ENCODE results near the gene NEUROG2.

Gene NEUROG2

GRCh38 chr4:112516471-112517066, 589 bp upstream of the NEUROG2 start:
- no peaks in the 10 kb centered on the region for H3K36me3 ChIP-seq (replicated peaks)
- H3K27ac ChIP-seq, result no peak overlapping the region
- H3K4me3 ChIP-seq (ENCODE audit: low read depth, low read length), result peak overlapping the region; percentile 10
- TF ChIP-seq CTCF (IDR thresholded peaks at IDR 0.05; ENCODE audit: low read depth, low read length, missing control alignments), result no peak
- H3K27me3 ChIP-seq (replicated peaks), result peaks cover 84% of the 10 kb centered on the region
- DNase-seq, result no peak
- in situ Hi-C loops (cut with HindIII; ENCODE audit: low pct_ligation_motif_present, low sequenced_read_pairs), result no loop called here

- Histone ChIP-seq H3K27me3 (replicated peaks) (peaks cover 84% of the 10 kb centered on the region), H3K27ac (no peak overlapping the region), H3K36me3 (replicated peaks) (no peaks in the 10 kb centered on the region), H3K4me3 (ENCODE audit: low read depth, low read length) (peak overlapping the region; percentile 51)
- DNase-seq, result peak; percentile 18
- in situ Hi-C loops (cut with HindIII; ENCODE audit: low pct_ligation_motif_present, low sequenced_read_pairs), result no loop called here
- no peak for TF ChIP-seq CTCF (IDR thresholded peaks at IDR 0.05; ENCODE audit: low read depth, low read length, missing control alignments)
These were observed 548 bp downstream of the NEUROG2 start for GRCh38 chr4:112515198-112516065.

- H3K27ac ChIP-seq, result no peak overlapping the region
- H3K36me3 ChIP-seq (replicated peaks), result no peaks in the 10 kb centered on the region
- in situ Hi-C loops (cut with HindIII; ENCODE audit: low pct_ligation_motif_present, low sequenced_read_pairs), result no loop called here
- DNase-seq, result no peak
- H3K27me3 ChIP-seq (replicated peaks), result peaks cover 82% of the 10 kb centered on the region
- TF ChIP-seq CTCF (IDR thresholded peaks at IDR 0.05; ENCODE audit: low read depth, low read length, missing control alignments), result no peak
- H3K4me3 ChIP-seq (ENCODE audit: low read depth, low read length), result peak overlapping the region; percentile 51
These were observed 1.3 kb downstream of the NEUROG2 start for GRCh38 chr4:112514647-112515197.

GRCh38 chr4:112513971-112514646, 1.9 kb downstream of the NEUROG2 start:
- Histone ChIP-seq H3K4me3 (ENCODE audit: low read depth, low read length) (no peak overlapping the region), H3K27me3 (replicated peaks) (peaks cover 85% of the 10 kb centered on the region), H3K27ac (no peak overlapping the region), H3K36me3 (replicated peaks) (no peaks in the 10 kb centered on the region)
- no peak for TF ChIP-seq CTCF (IDR thresholded peaks at IDR 0.05; ENCODE audit: low read depth, low read length, missing control alignments)
- no peak for DNase-seq
- in situ Hi-C loops (cut with HindIII; ENCODE audit: low pct_ligation_motif_present, low sequenced_read_pairs), result no loop called here

- H3K4me3 ChIP-seq (ENCODE audit: low read depth, low read length), result no peak overlapping the region
- H3K27me3 ChIP-seq (replicated peaks), result peaks cover 79% of the 10 kb centered on the region
- TF ChIP-seq CTCF (IDR thresholded peaks at IDR 0.05; ENCODE audit: low read depth, low read length, missing control alignments), result no peak
- no peak overlapping the region for H3K27ac ChIP-seq
- H3K36me3 ChIP-seq (replicated peaks), result no peaks in the 10 kb centered on the region
- in situ Hi-C loops (cut with HindIII; ENCODE audit: low pct_ligation_motif_present, low sequenced_read_pairs), result no loop called here
- no peak for DNase-seq
These were observed 4.2 kb downstream of the NEUROG2 start for GRCh38 chr4:112511803-112512118.

Measured in brain microvascular endothelial cell (primary cell).